OCI-LY1 (cell line): Measurements from ENCODE around the gene RTF2.

Experiments
- H2AFZ ChIP-seq: fragments of 200-600 bp; sonication (generic), shearing (Covaris generic); 2 replicates; pipeline ENCODE4 v1.6.0; 2014; ENCODE audit warnings: antibody characterized with exemption, mild to moderate bottlenecking, low read length
- H3F3A ChIP-seq: fragments of 200-600 bp; sonication (generic), shearing (Covaris generic); 2 replicates; pipeline ENCODE4 v1.6.0; 2014; ENCODE audit warnings: mild to moderate bottlenecking, antibody characterized with exemption, low read length, moderate library complexity; ENCODE audit not compliant: insufficient read depth
- H3K27ac ChIP-seq: fragments of 200-600 bp; sonication (generic); 2 replicates; pipeline ENCODE4 v1.5.1; 2014; ENCODE audit warnings: low read length, mixed run types, mild to moderate bottlenecking, low read depth; ENCODE audit not compliant: poor library complexity, severe bottlenecking
- H3K27me3 ChIP-seq: fragments of 200-600 bp; sonication (generic); 2 replicates; pipeline ENCODE4 v1.6.0; 2014; ENCODE audit warnings: antibody characterized with exemption, mild to moderate bottlenecking, low read length, moderate library complexity; ENCODE audit not compliant: insufficient read depth
- H3K36me3 ChIP-seq: fragments of 200-600 bp; sonication (generic); 2 replicates; pipeline ENCODE4 v1.6.1; 2014; ENCODE audit warnings: mild to moderate bottlenecking, antibody characterized with exemption, low read length, moderate library complexity, mixed read lengths; ENCODE audit not compliant: insufficient read depth
- H3K4me1 ChIP-seq: fragments of 200-600 bp; sonication (generic); 2 replicates; pipeline ENCODE4 v1.5.1; 2014; ENCODE audit warnings: mild to moderate bottlenecking, low read length, moderate library complexity; ENCODE audit not compliant: insufficient read depth, severe bottlenecking
- H3K4me2 ChIP-seq: fragments of 200-600 bp; sonication (generic), shearing (Covaris generic); 2 replicates; pipeline ENCODE4 v1.6.1; 2014; ENCODE audit warnings: low read length
- H3K4me3 ChIP-seq: fragments of 200-600 bp; sonication (generic); 2 replicates; pipeline ENCODE4 v1.5.1; 2014; ENCODE audit warnings: low read length, low read depth, mild to moderate bottlenecking, mixed read lengths; ENCODE audit not compliant: poor library complexity, severe bottlenecking
- H3K79me2 ChIP-seq: fragments of 200-600 bp; shearing (Covaris generic); 2 replicates; pipeline ENCODE4 v1.6.1; 2016; ENCODE audit warnings: mixed run types, low read length, mixed read lengths; ENCODE audit not compliant: insufficient read depth
- H3K9ac ChIP-seq: fragments of 200-600 bp; sonication (generic), shearing (Covaris generic); 2 replicates; pipeline ENCODE4 v1.6.1; 2014; ENCODE audit warnings: mild to moderate bottlenecking, low read length, mixed read lengths
- H3K9me2 ChIP-seq: fragments of 200-600 bp; sonication (generic), shearing (Covaris generic); 2 replicates; pipeline ENCODE4 v1.6.1; 2014; ENCODE audit warnings: low read depth, mild to moderate bottlenecking, low read length, mixed read lengths
- H3K9me3 ChIP-seq: fragments of 200-600 bp; shearing (Covaris generic); 2 replicates; pipeline ENCODE4 v1.6.1; 2014; ENCODE audit warnings: low read length, mixed read lengths
- H4K20me1 ChIP-seq: fragments of 200-600 bp; sonication (generic), shearing (Covaris generic); 2 replicates; pipeline ENCODE4 v1.6.0; 2016; ENCODE audit warnings: mild to moderate bottlenecking, low read length; ENCODE audit not compliant: insufficient read depth
- CTCF ChIP-seq: fragments of 200-600 bp; sonication (generic), shearing (Covaris generic); IDR thresholded peaks from 2 replicates; pipeline ENCODE4 v1.5.1; 2017; ENCODE audit warnings: mild to moderate bottlenecking, antibody characterized with exemption, low read length, moderate library complexity, mixed read lengths
- EZH2 ChIP-seq: fragments of 200-600 bp; sonication (generic), shearing (Covaris generic); IDR thresholded peaks from 2 replicates; pipeline ENCODE4 v1.8.0; 2017; ENCODE audit warnings: borderline replicate concordance, mixed run types, mild to moderate bottlenecking, antibody characterized with exemption, low read length, moderate library complexity, mixed read lengths

The RTF2 gene

DNA sequence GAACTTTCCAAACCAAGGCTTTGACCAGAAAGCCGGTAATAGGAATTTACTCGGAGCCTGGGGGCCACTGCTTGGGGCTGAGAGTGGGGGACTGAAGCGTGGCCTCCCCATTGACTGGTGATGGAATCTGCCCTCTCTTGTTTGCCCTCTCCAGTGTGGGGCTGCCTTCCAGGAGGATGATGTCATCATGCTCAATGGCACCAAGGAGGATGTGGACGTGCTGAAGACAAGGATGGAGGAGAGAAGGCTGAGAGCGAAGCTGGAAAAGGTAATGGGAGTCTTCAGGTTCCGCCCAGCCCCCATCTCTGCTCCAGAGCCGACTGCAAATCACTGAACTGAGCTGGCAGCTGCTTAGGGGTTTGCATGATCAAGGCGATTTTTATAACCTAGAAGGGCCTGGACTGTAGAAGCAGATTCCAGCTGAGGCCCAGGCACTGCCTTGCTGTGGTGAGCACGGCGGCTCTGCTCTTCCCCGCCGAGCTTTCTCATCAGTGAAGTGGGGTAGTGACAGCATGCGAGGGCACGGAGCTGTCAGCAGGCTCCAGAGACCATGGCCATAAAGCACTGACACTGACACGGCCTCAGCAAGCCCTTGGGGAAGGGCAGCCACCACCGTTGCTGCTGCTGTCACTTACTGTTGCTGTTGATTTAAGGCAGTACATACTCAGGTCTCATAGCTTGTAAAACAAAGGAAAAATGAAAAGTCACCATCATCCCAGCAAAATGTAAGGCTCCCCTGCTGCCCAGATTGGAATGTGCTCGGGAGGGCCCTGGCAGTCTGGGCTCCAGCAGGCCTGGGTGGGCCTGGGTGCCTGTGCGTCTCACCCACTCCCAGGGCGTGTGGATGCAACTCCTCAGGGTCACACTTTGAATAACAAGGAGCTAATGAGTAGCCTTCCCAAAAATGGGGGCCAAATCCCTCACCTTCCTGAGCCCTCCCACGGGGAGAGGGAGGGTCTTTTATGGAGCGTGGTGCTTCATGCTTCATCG lies 45.0 kb downstream of the RTF2 start:
- no peak overlapping the region for H3K9ac ChIP-seq
- H2AFZ ChIP-seq, result no peak overlapping the region
- no peaks in the 10 kb centered on the region for H3K79me2 ChIP-seq
- no peaks in the 10 kb centered on the region for H3F3A ChIP-seq
- no peaks in the 10 kb centered on the region for H4K20me1 ChIP-seq
- no peaks in the 10 kb centered on the region for H3K9me2 ChIP-seq
- H3K36me3 ChIP-seq, result peaks cover 32% of the 10 kb centered on the region
- no peaks in the 10 kb centered on the region for H3K27me3 ChIP-seq
- no peak overlapping the region for H3K4me3 ChIP-seq
- no peaks in the 10 kb centered on the region for H3K9me3 ChIP-seq
- H3K4me2 ChIP-seq, result no peak overlapping the region
- H3K27ac ChIP-seq, result no peak overlapping the region
- no peak for TF ChIP-seq EZH2
- no peaks in the 10 kb centered on the region for H3K4me1 ChIP-seq

DNA sequence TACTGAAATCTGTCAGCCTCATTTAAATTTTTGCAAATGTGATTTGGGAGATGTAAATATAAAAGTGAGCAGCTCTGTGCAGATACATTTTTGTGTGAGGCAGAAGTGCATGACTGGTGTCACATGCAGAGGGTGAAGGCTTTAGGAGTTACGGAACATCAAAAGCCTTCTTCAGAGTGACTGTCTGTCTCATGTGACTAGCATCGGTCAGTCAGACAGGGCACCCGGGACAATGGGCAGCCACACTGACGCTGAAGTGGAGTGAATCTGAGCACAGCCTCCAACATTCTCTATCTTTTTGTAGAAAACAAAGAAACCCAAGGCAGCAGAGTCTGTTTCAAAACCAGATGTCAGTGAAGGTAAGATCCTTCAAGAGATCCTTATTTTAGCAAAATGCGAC lies 48.2 kb downstream of the RTF2 start:
- no peaks in the 10 kb centered on the region for H3K4me1 ChIP-seq
- H3K9ac ChIP-seq, result no peak overlapping the region
- H3K27ac ChIP-seq, result no peak overlapping the region
- H3F3A ChIP-seq, result no peaks in the 10 kb centered on the region
- H3K36me3 ChIP-seq, result peaks cover 56% of the 10 kb centered on the region
- no peak overlapping the region for H3K4me2 ChIP-seq
- H3K79me2 ChIP-seq, result no peaks in the 10 kb centered on the region
- H4K20me1 ChIP-seq, result no peaks in the 10 kb centered on the region
- no peak for TF ChIP-seq CTCF
- no peak for TF ChIP-seq EZH2
- no peak overlapping the region for H3K4me3 ChIP-seq
- peaks cover 5% of the 10 kb centered on the region; the same call in 1 of the 2 replicates for H3K9me3 ChIP-seq
- no peaks in the 10 kb centered on the region for H3K27me3 ChIP-seq
- H3K9me2 ChIP-seq, result no peaks in the 10 kb centered on the region
- H2AFZ ChIP-seq, result no peak overlapping the region

- Histone ChIP-seq H3F3A (no peaks in the 10 kb centered on the region), H3K36me3 (peaks cover 56% of the 10 kb centered on the region), H3K9me3 (peaks cover 5% of the 10 kb centered on the region; the same call in 1 of the 2 replicates), H2AFZ (no peak overlapping the region), H3K4me2 (no peak overlapping the region), H3K4me1 (no peaks in the 10 kb centered on the region), H3K9me2 (no peaks in the 10 kb centered on the region), H3K27ac (no peak overlapping the region), H3K4me3 (no peak overlapping the region), H3K9ac (no peak overlapping the region), H4K20me1 (no peaks in the 10 kb centered on the region), H3K79me2 (no peaks in the 10 kb centered on the region), H3K27me3 (no peaks in the 10 kb centered on the region)
- no peak for TF ChIP-seq CTCF
- TF ChIP-seq EZH2, result no peak
These were observed 48.8 kb downstream of the RTF2 start for GRCh38 chr20:56517211-56517610.
